Endothelial cell of umbilical vein (primary cell): ENCODE results near the gene TMEM167A. TPM values are rescaled to one million over a fixed set of nuclear protein-coding genes. Genes with fewer than 3 reads are reported as not detected.

Experiments
- BruUV-seq: library from RNA; stranded (reverse); fragments of 400-500 nt; replicated peaks from 2 replicates; lab custom pipeline; 2021; lab: Mats Ljungman, UMichigan
- CTCF ChIA-PET: fragments of 300-600, 350-600 bp; sonication (Branson Sonifier 250); formaldehyde crosslinking; loops from one replicate; lab custom pipeline; 2021; ENCODE audit warnings: antibody characterized with exemption, inconsistent platforms; lab: Charles Lee
- POLR2A ChIA-PET: fragments of 300-600, 350-600 bp; sonication (Branson Sonifier 250); formaldehyde crosslinking; loops from one replicate; lab custom pipeline; 2021; ENCODE audit warnings: antibody characterized with exemption, inconsistent platforms; lab: Charles Lee
- DNase-seq: peaks from one replicate; pipeline ENCODE4 v3.0.0-alpha.2; 2011; ENCODE audit warnings: low read depth, low spot score
- FAIRE-seq: peaks from 2 replicates; lab custom pipeline; 2011; peaks lifted over from hg19 to GRCh38; lab: Jason Lieb, UNC
- H2AFZ ChIP-seq: 2 replicates; pipeline ENCODE4 v1.6.0; 2012; ENCODE audit warnings: low read depth, low read length, control low read depth, inconsistent platforms
- H3K27ac ChIP-seq: 2 replicates; pipeline ENCODE4 v1.5.1; 2011; ENCODE audit warnings: low read depth, mild to moderate bottlenecking, control low read depth, low read length, moderate library complexity; ENCODE audit not compliant: insufficient read depth
- H3K27me3 ChIP-seq, 2 experiments: 2 replicates each; pipeline versions ENCODE4 v1.6.0 to v1.6.1; 2011; ENCODE audit warnings: low read length in 2 of 2, mixed read lengths in 1 of 2; ENCODE audit not compliant: control insufficient read depth in 2 of 2, insufficient read depth in 2 of 2
- H3K36me3 ChIP-seq, 2 experiments: 2 replicates in 1 of 2; 3 replicates in 1 of 2; pipeline ENCODE4 v1.5.1; 2011; ENCODE audit warnings: low read length in 2 of 2, mild to moderate bottlenecking in 1 of 2, moderate library complexity in 1 of 2; ENCODE audit not compliant: control insufficient read depth in 2 of 2, insufficient read depth in 2 of 2; ENCODE audit errors: extremely low read depth in 1 of 2
- H3K4me1 ChIP-seq: 3 replicates; pipeline ENCODE4 v1.5.1; 2011; ENCODE audit warnings: mild to moderate bottlenecking, low read length; ENCODE audit not compliant: control insufficient read depth, insufficient read depth; ENCODE audit errors: extremely low read depth
- H3K4me2 ChIP-seq: 2 replicates; pipeline ENCODE4 v1.6.1; 2011; ENCODE audit warnings: low read length, control low read depth, mixed read lengths; ENCODE audit not compliant: insufficient read depth
- H3K4me3 ChIP-seq, 3 experiments: fragments of 200-600 bp in 1 of 3; sonication (generic), shearing (Covaris generic) in 1 of 3; replicated peaks in 1 of 3; 2 replicates each; pipeline ENCODE4 v1.5.1; 2011 to 2016; ENCODE audit warnings: control low read depth in 3 of 3, low read length in 3 of 3, mild to moderate bottlenecking in 2 of 3, inconsistent platforms in 1 of 3, low read depth in 1 of 3, moderate library complexity in 1 of 3; ENCODE audit not compliant: insufficient read depth in 1 of 3
- H3K79me2 ChIP-seq: 2 replicates; pipeline ENCODE4 v1.6.0; 2012; ENCODE audit warnings: low read length, inconsistent platforms; ENCODE audit not compliant: control insufficient read depth, insufficient read depth
- H3K9ac ChIP-seq: replicated peaks from 2 replicates; pipeline ENCODE3; 2011; ENCODE audit warnings: low read length, control low read depth; ENCODE audit not compliant: insufficient read depth; ENCODE audit errors: extremely low read depth
- H3K9me1 ChIP-seq: replicated peaks from 3 replicates; pipeline ENCODE4 v1.6.0; 2011; ENCODE audit warnings: mild to moderate bottlenecking, low read length; ENCODE audit not compliant: control insufficient read depth, insufficient read depth; ENCODE audit errors: extremely low read depth
- H3K9me3 ChIP-seq: replicated peaks from 2 replicates; pipeline ENCODE4 v1.5.1; 2012; ENCODE audit warnings: low read length, inconsistent platforms; ENCODE audit not compliant: control insufficient read depth, insufficient read depth
- H4K20me1 ChIP-seq: replicated peaks from 2 replicates; pipeline ENCODE3; 2011; ENCODE audit warnings: mild to moderate bottlenecking, low read length; ENCODE audit not compliant: control insufficient read depth, insufficient read depth; ENCODE audit errors: extremely low read depth
- CTCF ChIP-seq, 2 donors: IDR thresholded peaks; 1 replicate in 1 of 2; 2 replicates in 1 of 2; pipeline ENCODE4 v1.5.1; 2011; ENCODE audit warnings: low read length in 2 of 2, mild to moderate bottlenecking in 2 of 2, moderate library complexity in 2 of 2, control low read depth in 1 of 2, inconsistent platforms in 1 of 2, low read depth in 1 of 2; ENCODE audit not compliant: insufficient read depth in 1 of 2; ENCODE audit errors: extremely low read depth in 1 of 2
- EZH2 ChIP-seq: IDR thresholded peaks from 2 replicates; pipeline ENCODE4 v1.6.1; 2012; ENCODE audit warnings: borderline replicate concordance, low read depth, mild to moderate bottlenecking, moderate library complexity, low read length, inconsistent platforms; ENCODE audit not compliant: severe bottlenecking
- FOS ChIP-seq: IDR thresholded peaks from 2 replicates; pipeline ENCODE4 v1.6.1; 2011; ENCODE audit warnings: mild to moderate bottlenecking, low read length, moderate library complexity, borderline replicate concordance; ENCODE audit not compliant: insufficient read depth
- GATA2 ChIP-seq: IDR thresholded peaks from 2 replicates; pipeline ENCODE4 v1.7.0; 2011; ENCODE audit warnings: low read depth, mild to moderate bottlenecking, moderate library complexity, mixed read lengths, low read length; ENCODE audit not compliant: insufficient read length, insufficient read depth
- JUN ChIP-seq: IDR thresholded peaks from 2 replicates; pipeline ENCODE4 v1.6.1; 2011; ENCODE audit warnings: borderline replicate concordance, low read depth; ENCODE audit not compliant: insufficient read length, insufficient read depth
- MAX ChIP-seq: IDR thresholded peaks from 2 replicates; pipeline ENCODE4 v1.6.1; 2011; ENCODE audit not compliant: insufficient read depth, insufficient read length
- MYC ChIP-seq: IDR thresholded peaks from one replicate; pipeline ENCODE4 v1.6.1; 2011; ENCODE audit warnings: mild to moderate bottlenecking, low read depth, low read length
- POLR2A ChIP-seq: IDR thresholded peaks from 2 replicates; pipeline ENCODE4 v1.6.1; 2012; ENCODE audit warnings: low read depth, mild to moderate bottlenecking, control low read depth, low read length
- POLR2AphosphoS5 ChIP-seq: IDR thresholded peaks from 2 replicates; pipeline ENCODE4 v1.6.1; 2012; ENCODE audit warnings: low read depth, mild to moderate bottlenecking, control low read depth, low read length, moderate library complexity; ENCODE audit not compliant: insufficient read depth
- dilution Hi-C: fragments of 300-500 bp; cut with MboI; formaldehyde crosslinking; loops from one replicate; pipeline ENCODE4 v1.15.0; 2019; ENCODE audit warnings: low sequenced_read_pairs; ENCODE audit not compliant: extremely low pct_ligation_motif_present
- intact Hi-C: fragments of 100-400 bp; cut with micrococcal nuclease; formaldehyde crosslinking; loops from one replicate; pipeline ENCODE4 v1.10.0; 2022
- polyA plus RNA-seq, 4 experiments: library from polyadenylated mRNA; depleted of rRNA in 3 of 4; stranded (reverse) in 3 of 4; unstranded in 1 of 4; fragments of >200 nt; gene quantifications; 2 replicates each; pipeline versions ENCODE4 v1.2.1 to v1.2.3, GENCODE V29; 2011 to 2012; ENCODE audit warnings: missing spikeins in 1 of 4
- total RNA-seq: library from RNA; stranded (reverse); gene quantifications from 2 replicates; pipeline ENCODE4 v1.2.3, GENCODE V29; 2021

TMEM167A gene
- total and polyA plus RNA-seq, 2 donors (not counting 3 experiments of a cell fraction or from before 2014, with no cell fraction given) = 20.2 to 64.4 TPM

GRCh38 chr5:83109380-83109779 is 32.2 kb upstream of the TMEM167A start:
- no TSS peak for BruUV-seq
- Histone ChIP-seq H3K79me2 (no peaks in the 10 kb centered on the region), H3K27me3 (no peaks in the 10 kb centered on the region), H3K9ac (no peak overlapping the region), H3K27ac (no peak overlapping the region), H3K9me3 (peaks cover 2% of the 10 kb centered on the region), H3K4me1 (no peaks in the 10 kb centered on the region), H2AFZ (no peak overlapping the region), H3K4me2 (no peak overlapping the region), H3K9me1 (no peaks in the 10 kb centered on the region), H3K4me3 (no peak overlapping the region), H3K36me3 (no peaks in the 10 kb centered on the region), H4K20me1 (no peaks in the 10 kb centered on the region)
- FAIRE-seq (no peak), DNase-seq (no peak)
- TF ChIP-seq POLR2A (no peak), POLR2AphosphoS5 (no peak), EZH2 (no peak), CTCF (IDR thresholded peaks at IDR 0.05; ENCODE audit: extremely low read depth in 1 of 2, insufficient read depth in 1 of 2, low read depth in 1 of 2, low read length in 2 of 2) (no peak), JUN (no peak), GATA2 (no peak), MYC (no peak), FOS (no peak), MAX (no peak)
- CTCF ChIA-PET = no interaction called here
- intact Hi-C loops = no loop called here
- dilution Hi-C loops = no loop called here
- POLR2A ChIA-PET = no interaction called here
